Fibroblast of lung (primary cell): ENCODE data around the gene IL17B. TPM values are rescaled to one million over a fixed set of nuclear protein-coding genes. Genes with fewer than 3 reads are reported as not detected.

ENCODE experiments used
- DNase-seq, 2 donors: peaks; one replicate each; pipeline versions ENCODE4 v3.0.0 to v3.0.0-alpha.2; 2010; ENCODE audit warnings: low read depth in 2 of 2
- H2AFZ ChIP-seq: 2 replicates; pipeline ENCODE4 v1.5.1; 2012; ENCODE audit warnings: low read length, control low read depth, inconsistent platforms
- H3K27ac ChIP-seq: 2 replicates; pipeline ENCODE4 v1.5.1; 2011; ENCODE audit warnings: low read length, control low read depth; ENCODE audit not compliant: insufficient read depth
- H3K27me3 ChIP-seq: 2 replicates; pipeline ENCODE4 v1.5.1; 2011; ENCODE audit warnings: mild to moderate bottlenecking, low read length; ENCODE audit not compliant: control insufficient read depth, insufficient read depth
- H3K36me3 ChIP-seq: 2 replicates; pipeline ENCODE4 v1.5.1; 2011; ENCODE audit warnings: low read length; ENCODE audit not compliant: control insufficient read depth, insufficient read depth
- H3K4me1 ChIP-seq: 2 replicates; pipeline ENCODE4 v1.5.1; 2011; ENCODE audit warnings: low read length; ENCODE audit not compliant: control insufficient read depth, insufficient read depth; ENCODE audit errors: extremely low read depth
- H3K4me2 ChIP-seq: 2 replicates; pipeline ENCODE4 v1.5.1; 2011; ENCODE audit warnings: low read length, control low read depth; ENCODE audit not compliant: insufficient read depth; ENCODE audit errors: extremely low read depth
- H3K4me3 ChIP-seq, 4 experiments: fragments of 200-600 bp in 1 of 4; sonication (generic) in 1 of 4; replicated peaks in 1 of 4; 2 replicates each; pipeline ENCODE4 v1.5.1; 2011 to 2016; ENCODE audit warnings: low read length in 4 of 4, low read depth in 3 of 4, mild to moderate bottlenecking in 3 of 4, control low read depth in 2 of 4, inconsistent platforms in 1 of 4, mixed read lengths in 1 of 4; ENCODE audit not compliant: insufficient read depth in 1 of 4; ENCODE audit errors: control extremely low read depth in 1 of 4
- H3K79me2 ChIP-seq: 2 replicates; pipeline ENCODE4 v1.5.1; 2012; ENCODE audit warnings: mild to moderate bottlenecking, low read length, inconsistent platforms; ENCODE audit not compliant: control insufficient read depth, insufficient read depth
- H3K9ac ChIP-seq: 2 replicates; pipeline ENCODE4 v1.5.1; 2011; ENCODE audit warnings: mild to moderate bottlenecking, low read length, control low read depth; ENCODE audit not compliant: insufficient read depth
- H3K9me3 ChIP-seq: 2 replicates; pipeline ENCODE4 v1.5.1; 2012; ENCODE audit warnings: low read depth, low read length; ENCODE audit not compliant: control insufficient read depth, insufficient read depth
- H4K20me1 ChIP-seq: 2 replicates; pipeline ENCODE4 v1.5.1; 2011; ENCODE audit warnings: low read length; ENCODE audit not compliant: control insufficient read depth, insufficient read depth; ENCODE audit errors: extremely low read depth
- CTCF ChIP-seq, 2 donors: IDR thresholded peaks in 1 of 2; conservative IDR thresholded peaks in 1 of 2; 1 replicate in 1 of 2; 2 replicates in 1 of 2; pipeline ENCODE4 v1.5.1; 2011 to 2012; ENCODE audit warnings: low read length in 2 of 2, control low read depth in 1 of 2, inconsistent platforms in 1 of 2, low read depth in 1 of 2, mild to moderate bottlenecking in 1 of 2
- EZH2 ChIP-seq: IDR thresholded peaks from 2 replicates; pipeline ENCODE4 v1.5.1; 2012; ENCODE audit warnings: low read length, control low read depth, mild to moderate bottlenecking; ENCODE audit errors: missing control alignments
- polyA plus RNA-seq, 2 donors: library from polyadenylated mRNA; depleted of rRNA in 1 of 2; stranded (reverse) in 1 of 2; unstranded in 1 of 2; fragments of >200 nt; gene quantifications; 2 replicates each; pipeline ENCODE4 v1.2.1, GENCODE V29; 2011 to 2012; ENCODE audit warnings: missing spikeins in 1 of 2
- total RNA-seq: library from RNA; depleted of rRNA; stranded (reverse); fragments of >200 nt; gene quantifications from 2 replicates; pipeline ENCODE4 v1.2.1, GENCODE V29; 2014

The IL17B gene
- total and polyA plus RNA-seq, 2 donors (not counting 1 experiment from before 2014, with no cell fraction given), result 0.34 TPM; not detected in 1

- Histone ChIP-seq H3K9me3 (no peaks in the 10 kb centered on the region), H3K27me3 (no peaks in the 10 kb centered on the region), H3K4me3 (no peak overlapping the region), H3K9ac (no peak overlapping the region), H2AFZ (no peak overlapping the region), H3K4me1 (peaks cover 6% of the 10 kb centered on the region), H3K27ac (no peak overlapping the region), H3K4me2 (no peak overlapping the region), H3K79me2 (no peaks in the 10 kb centered on the region), H4K20me1 (no peaks in the 10 kb centered on the region), H3K36me3 (no peaks in the 10 kb centered on the region)
- DNase-seq, result no peak
- TF ChIP-seq CTCF (conservative IDR thresholded peaks at IDR 0.05 in 1 of 2, IDR thresholded peaks at IDR 0.05 in 1 of 2; ENCODE audit: low read depth in 1 of 2, low read length in 2 of 2), result no peak
- no peak for TF ChIP-seq EZH2
Measured at GRCh38 chr5:149360272-149360671, 18.8 kb downstream of the IL17B start.

GRCh38 chr5:149358868-149359495 lies 20.1 kb downstream of the IL17B start:
- H3K36me3 ChIP-seq, result peaks cover 2% of the 10 kb centered on the region
- H3K9me3 ChIP-seq, result no peaks in the 10 kb centered on the region
- H3K4me2 ChIP-seq, result peak overlapping the region; percentile 80
- TF ChIP-seq CTCF (conservative IDR thresholded peaks at IDR 0.05 in 1 of 2, IDR thresholded peaks at IDR 0.05 in 1 of 2; ENCODE audit: low read depth in 1 of 2, low read length in 2 of 2) (no peak), EZH2 (no peak)
- H4K20me1 ChIP-seq, result no peaks in the 10 kb centered on the region
- no peak overlapping the region for H2AFZ ChIP-seq
- H3K79me2 ChIP-seq, result no peaks in the 10 kb centered on the region
- peaks cover 6% of the 10 kb centered on the region for H3K4me1 ChIP-seq
- DNase-seq, result no peak
- H3K27me3 ChIP-seq, result no peaks in the 10 kb centered on the region
- H3K27ac ChIP-seq, result no peak overlapping the region
- H3K9ac ChIP-seq, result no peak overlapping the region
- H3K4me3 ChIP-seq, result peak overlapping the region in 3 of 4 experiments; percentile 62 to 88 (median 68)

GRCh38 chr5:149358294-149358651 lies 20.8 kb downstream of the IL17B start:
- no peaks in the 10 kb centered on the region for H3K9me3 ChIP-seq
- peak overlapping the region; percentile 77 for H2AFZ ChIP-seq
- H3K4me2 ChIP-seq, result peak overlapping the region; percentile 80
- DNase-seq, result no peak
- H3K79me2 ChIP-seq, result no peaks in the 10 kb centered on the region
- TF ChIP-seq EZH2, result no peak
- no peak for TF ChIP-seq CTCF (conservative IDR thresholded peaks at IDR 0.05 in 1 of 2, IDR thresholded peaks at IDR 0.05 in 1 of 2; ENCODE audit: low read depth in 1 of 2, low read length in 2 of 2)
- H3K27ac ChIP-seq, result peak overlapping the region; percentile 65
- peak overlapping the region; percentile 62 to 88 (median 75) for H3K4me3 ChIP-seq
- H3K9ac ChIP-seq, result peak overlapping the region; percentile 67
- peaks cover 6% of the 10 kb centered on the region for H3K4me1 ChIP-seq
- H3K36me3 ChIP-seq, result peaks cover 2% of the 10 kb centered on the region
- H3K27me3 ChIP-seq, result no peaks in the 10 kb centered on the region
- H4K20me1 ChIP-seq, result no peaks in the 10 kb centered on the region
